ENCODE measurements around the gene SREBF2. TPM values are rescaled to one million over a fixed set of nuclear protein-coding genes. Genes with fewer than 3 reads are reported as not detected.

SREBF2 gene
- polyA plus RNA-seq, 3 donors: 22.2 to 25.1 (median 24.5) TPM

GRCh38 chr22:41885116-41885515 lies 52.2 kb downstream of the SREBF2 start:
- Mint-ChIP-seq H3K9me3 (no peaks in the 10 kb centered on the region), H3K4me3 (no peak overlapping the region), H3K27me3 (ENCODE audit: low read depth in 3 of 3) (no peaks in the 10 kb centered on the region), H3K4me1 (no peaks in the 10 kb centered on the region), H3K27ac (no peak overlapping the region), H3K36me3 (peaks cover 91 to 97% of the 10 kb centered on the region in 2 donors)
- Histone ChIP-seq H4K20me1 (ENCODE audit: insufficient read depth, low read length) (no peaks in the 10 kb centered on the region), H3K9ac (ENCODE audit: insufficient read depth, low read length, poor library complexity, severe bottlenecking) (no peak overlapping the region), H2AFZ (ENCODE audit: insufficient read depth, low read depth, low read length, poor library complexity, severe bottlenecking) (no peak overlapping the region), H3K79me2 (ENCODE audit: insufficient read depth, low read length) (no peaks in the 10 kb centered on the region), H3K9me3 (replicated peaks in 1 of 2; ENCODE audit: control insufficient read depth in 1 of 2, insufficient read depth in 1 of 2, low read length in 2 of 2) (no peaks in the 10 kb centered on the region), H3K4me3 (replicated peaks in 1 of 3; ENCODE audit: low read depth in 2 of 3, low read length in 3 of 3) (no peak overlapping the region), H3K27me3 (ENCODE audit: control insufficient read depth in 2 of 2, insufficient read depth in 2 of 2, low read length in 2 of 2) (no peaks in the 10 kb centered on the region), H3K4me2 (replicated peaks; ENCODE audit: extremely low read depth, low read length, poor library complexity, severe bottlenecking) (no peak overlapping the region), H3K27ac (ENCODE audit: low read depth in 1 of 2, low read length in 2 of 2) (no peak overlapping the region), H3K36me3 (replicated peaks in 1 of 2; ENCODE audit: control insufficient read depth in 1 of 2, insufficient read depth in 2 of 2, low read length in 2 of 2) (peaks cover 88 to 99% of the 10 kb centered on the region in 2 donors), H3K4me1 (ENCODE audit: control insufficient read depth in 1 of 2, insufficient read depth in 2 of 2, low read length in 2 of 2) (no peaks in the 10 kb centered on the region)
- DNase-seq: no peak
- whole genome bisulfite sequencing (ENCODE audit: insufficient coverage): no CpG with 5 or more reads among the region's 2 CpGs
- intact Hi-C loops (cut with micrococcal nuclease): no loop called here
- no peak for TF ChIP-seq CTCF (IDR thresholded peaks at IDR 0.05)

GRCh38 chr22:41885516-41885915 lies 52.6 kb downstream of the SREBF2 start:
- no peak overlapping the region for H3K4me3 Mint-ChIP-seq
- no peaks in the 10 kb centered on the region for H3K4me1 Mint-ChIP-seq
- H3K27ac Mint-ChIP-seq: no peak overlapping the region
- Histone ChIP-seq H3K4me3 (replicated peaks in 1 of 3; ENCODE audit: low read depth in 2 of 3, low read length in 3 of 3) (no peak overlapping the region), H4K20me1 (ENCODE audit: insufficient read depth, low read length) (no peaks in the 10 kb centered on the region), H3K27me3 (ENCODE audit: control insufficient read depth in 2 of 2, insufficient read depth in 2 of 2, low read length in 2 of 2) (no peaks in the 10 kb centered on the region), H3K9me3 (replicated peaks in 1 of 2; ENCODE audit: control insufficient read depth in 1 of 2, insufficient read depth in 1 of 2, low read length in 2 of 2) (no peaks in the 10 kb centered on the region), H3K4me2 (replicated peaks; ENCODE audit: extremely low read depth, low read length, poor library complexity, severe bottlenecking) (no peak overlapping the region), H3K4me1 (ENCODE audit: control insufficient read depth in 1 of 2, insufficient read depth in 2 of 2, low read length in 2 of 2) (no peaks in the 10 kb centered on the region), H2AFZ (ENCODE audit: insufficient read depth, low read depth, low read length, poor library complexity, severe bottlenecking) (no peak overlapping the region), H3K9ac (ENCODE audit: insufficient read depth, low read length, poor library complexity, severe bottlenecking) (no peak overlapping the region), H3K36me3 (replicated peaks in 1 of 2; ENCODE audit: control insufficient read depth in 1 of 2, insufficient read depth in 2 of 2, low read length in 2 of 2) (peaks cover 89 to 99% of the 10 kb centered on the region in 2 donors), H3K27ac (ENCODE audit: low read depth in 1 of 2, low read length in 2 of 2) (no peak overlapping the region), H3K79me2 (ENCODE audit: insufficient read depth, low read length) (no peaks in the 10 kb centered on the region)
- intact Hi-C loops (cut with micrococcal nuclease): no loop called here
- H3K36me3 Mint-ChIP-seq: peaks cover 92 to 97% of the 10 kb centered on the region in 2 donors
- H3K27me3 Mint-ChIP-seq (ENCODE audit: low read depth in 3 of 3): no peaks in the 10 kb centered on the region
- H3K9me3 Mint-ChIP-seq: no peaks in the 10 kb centered on the region
- 100% methylated on average over 5 of the region's 6 CpGs for WGBS (ENCODE audit: insufficient coverage)
- DNase-seq: no peak
- no peak for TF ChIP-seq CTCF (IDR thresholded peaks at IDR 0.05)

Measured in CD14-positive monocyte (primary cell).